GM10266 (cell line): ENCODE measurements around the gene APP.
"Not testable (repeated sequence)": the region's sequence is repeated elsewhere in the genome, so short reads cannot be mapped to it uniquely, and the experiment has no call there.

Experiments used
- DNase-seq: peaks from one replicate; pipeline ENCODE4 v3.0.0; 2012; ENCODE audit errors: extremely low spot score
- CTCF ChIP-seq: IDR thresholded peaks from 2 replicates; pipeline ENCODE4 v1.5.1; 2012; ENCODE audit warnings: mild to moderate bottlenecking, low read depth; ENCODE audit not compliant: control insufficient read depth, insufficient read depth; ENCODE audit errors: missing control alignments

The APP gene

GRCh38 chr21:26020510-26020909 is 150.1 kb downstream of the APP start:
- no peak for DNase-seq
- TF ChIP-seq CTCF = no peak

GRCh38 chr21:26020081-26020480 is 150.5 kb downstream of the APP start:
- DNase-seq = no peak
- no peak for TF ChIP-seq CTCF

- no peak for DNase-seq
- TF ChIP-seq CTCF = no peak
Observed at GRCh38 chr21:26019236-26019635, 151.3 kb downstream of the APP start.

- TF ChIP-seq CTCF = no peak
- no peak for DNase-seq
Observed at GRCh38 chr21:26013970-26014369, 156.6 kb downstream of the APP start.

GRCh38 chr21:26012482-26012881 is 158.1 kb downstream of the APP start:
- DNase-seq = not testable (repeated sequence)

GRCh38 chr21:26011292-26011940 is 159.2 kb downstream of the APP start:
- no peak for DNase-seq

GRCh38 chr21:26007951-26008498 is 162.5 kb downstream of the APP start:
- DNase-seq = no peak
- no peak for TF ChIP-seq CTCF

More at GRCh38 chr21:26011292-26011940, 159.2 kb downstream of the APP start:
- no peak for TF ChIP-seq CTCF

- DNase-seq = no peak
- TF ChIP-seq CTCF = no peak
Observed at GRCh38 chr21:26005464-26005863, 165.1 kb downstream of the APP start.
